ENCODE measurements around the gene USP47. TPM values are rescaled to one million over a fixed set of nuclear protein-coding genes. Genes with fewer than 3 reads are reported as not detected.
A peak's percentile ranks its signal among the peaks of the same experiment; 100 is the strongest.

Gene USP47
- total RNA-seq, 1 donor from 2014 or later: 54.0 TPM

DNA sequence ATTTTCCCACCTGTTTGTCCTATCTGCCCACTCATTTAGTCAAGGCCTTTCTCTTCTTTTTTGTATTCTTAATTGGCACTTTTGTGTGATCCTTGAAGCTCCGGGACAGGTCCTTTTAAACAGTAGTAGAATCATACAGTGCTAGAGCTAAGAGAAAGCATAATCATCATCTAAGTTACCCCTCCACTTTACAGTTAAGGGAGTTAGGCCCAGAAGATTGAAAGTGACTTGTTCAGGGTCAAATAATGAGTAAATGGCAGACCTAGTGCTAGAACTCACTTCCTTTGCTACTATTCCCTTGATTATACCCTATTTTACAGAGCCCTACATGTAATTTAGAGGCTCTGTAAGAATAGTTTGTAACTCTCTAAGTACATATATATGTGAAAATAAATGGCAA, 2.5 kb downstream of the USP47 start:
- no peaks in the 10 kb centered on the region for H3K36me3 ChIP-seq (ENCODE audit: control insufficient read depth, insufficient read depth, low read length)
- DNase-seq (ENCODE audit: low read depth): no peak
- TF ChIP-seq, protein P1, sequence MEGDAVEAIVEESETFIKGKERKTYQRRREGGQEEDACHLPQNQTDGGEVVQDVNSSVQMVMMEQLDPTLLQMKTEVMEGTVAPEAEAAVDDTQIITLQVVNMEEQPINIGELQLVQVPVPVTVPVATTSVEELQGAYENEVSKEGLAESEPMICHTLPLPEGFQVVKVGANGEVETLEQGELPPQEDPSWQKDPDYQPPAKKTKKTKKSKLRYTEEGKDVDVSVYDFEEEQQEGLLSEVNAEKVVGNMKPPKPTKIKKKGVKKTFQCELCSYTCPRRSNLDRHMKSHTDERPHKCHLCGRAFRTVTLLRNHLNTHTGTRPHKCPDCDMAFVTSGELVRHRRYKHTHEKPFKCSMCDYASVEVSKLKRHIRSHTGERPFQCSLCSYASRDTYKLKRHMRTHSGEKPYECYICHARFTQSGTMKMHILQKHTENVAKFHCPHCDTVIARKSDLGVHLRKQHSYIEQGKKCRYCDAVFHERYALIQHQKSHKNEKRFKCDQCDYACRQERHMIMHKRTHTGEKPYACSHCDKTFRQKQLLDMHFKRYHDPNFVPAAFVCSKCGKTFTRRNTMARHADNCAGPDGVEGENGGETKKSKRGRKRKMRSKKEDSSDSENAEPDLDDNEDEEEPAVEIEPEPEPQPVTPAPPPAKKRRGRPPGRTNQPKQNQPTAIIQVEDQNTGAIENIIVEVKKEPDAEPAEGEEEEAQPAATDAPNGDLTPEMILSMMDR (IDR thresholded peaks at IDR 0.05; ENCODE audit: insufficient read depth, low read length, severe bottlenecking): no peak
- peak overlapping the region; percentile 66 for H3K4me3 ChIP-seq (ENCODE audit: low read depth, low read length)
- no peaks in the 10 kb centered on the region for H3K27me3 ChIP-seq (ENCODE audit: control insufficient read depth, insufficient read depth, low read length)
- no peak for FAIRE-seq

DNA sequence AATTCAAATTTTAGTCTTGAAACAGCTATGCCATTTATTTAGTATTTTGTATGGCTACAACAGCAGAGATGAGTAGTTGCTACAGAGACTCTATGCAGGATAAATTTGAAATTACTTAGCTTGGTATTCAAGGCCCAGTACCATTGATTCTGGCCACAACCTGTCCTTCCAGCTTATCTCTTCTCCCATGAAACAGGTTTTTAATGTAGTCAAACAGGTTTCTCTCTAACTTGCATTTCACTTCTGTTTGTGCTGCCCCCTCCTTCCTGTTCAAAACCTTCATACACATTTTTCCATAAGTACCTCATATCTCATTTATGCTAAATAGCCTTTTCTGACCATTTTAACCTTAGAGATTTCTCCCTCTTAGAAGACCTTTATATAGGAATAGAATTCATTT, 3.3 kb downstream of the USP47 start:
- Histone ChIP-seq H3K4me3 (ENCODE audit: low read depth, low read length) (no peak overlapping the region), H3K36me3 (ENCODE audit: control insufficient read depth, insufficient read depth, low read length) (no peaks in the 10 kb centered on the region), H3K27me3 (ENCODE audit: control insufficient read depth, insufficient read depth, low read length) (no peaks in the 10 kb centered on the region)
- FAIRE-seq (no peak), DNase-seq (ENCODE audit: low read depth) (peak; percentile 95)
- TF ChIP-seq, protein P1 (IDR thresholded peaks at IDR 0.05; ENCODE audit: insufficient read depth, low read length, severe bottlenecking): no peak

DNA sequence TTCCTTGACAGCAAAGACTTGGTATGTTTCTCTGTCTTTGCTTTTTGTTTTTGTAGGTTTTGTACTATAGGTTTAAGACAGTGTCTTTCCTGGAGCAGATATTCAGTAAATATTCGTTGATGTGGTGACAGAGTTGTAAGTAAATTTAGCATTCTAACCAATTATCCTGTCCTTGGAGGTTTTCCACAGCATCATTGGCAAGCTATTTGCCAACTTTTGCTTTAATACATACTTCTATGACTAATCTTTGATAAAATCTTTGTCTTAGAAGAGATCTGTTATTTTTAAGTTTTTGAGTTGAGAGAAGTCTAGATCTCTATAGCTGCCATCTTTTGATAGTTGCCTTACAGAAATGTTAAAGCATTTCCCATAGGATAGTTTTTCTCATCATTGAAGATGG, 3.8 kb downstream of the USP47 start:
- FAIRE-seq (no peak), DNase-seq (ENCODE audit: low read depth) (peak; percentile 28)
- Histone ChIP-seq H3K27me3 (ENCODE audit: control insufficient read depth, insufficient read depth, low read length) (no peaks in the 10 kb centered on the region), H3K36me3 (ENCODE audit: control insufficient read depth, insufficient read depth, low read length) (no peaks in the 10 kb centered on the region), H3K4me3 (ENCODE audit: low read depth, low read length) (no peak overlapping the region)
- TF ChIP-seq, protein P1 (IDR thresholded peaks at IDR 0.05; ENCODE audit: insufficient read depth, low read length, severe bottlenecking): no peak

DNA sequence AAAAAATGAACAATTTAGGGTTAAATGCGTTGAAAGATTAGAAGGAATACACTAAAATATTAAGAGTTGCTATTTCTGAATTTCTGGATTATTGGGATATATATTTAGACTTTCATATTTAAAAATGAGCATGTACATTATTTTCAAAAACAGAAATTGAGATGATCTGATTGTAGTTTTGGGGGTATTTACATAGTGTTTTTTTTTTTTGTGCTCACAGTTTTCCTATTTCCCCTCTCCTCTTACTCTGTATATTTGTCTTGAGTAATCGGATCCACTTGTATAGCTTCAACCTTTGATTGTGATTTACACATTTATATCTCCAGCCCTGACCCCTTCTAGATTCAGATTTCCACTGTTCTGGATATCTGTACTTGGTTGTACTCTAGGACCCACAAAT, 5.3 kb downstream of the USP47 start:
- Histone ChIP-seq H3K36me3 (ENCODE audit: control insufficient read depth, insufficient read depth, low read length) (no peaks in the 10 kb centered on the region), H3K4me3 (ENCODE audit: low read depth, low read length) (no peak overlapping the region), H3K27me3 (ENCODE audit: control insufficient read depth, insufficient read depth, low read length) (no peaks in the 10 kb centered on the region)
- TF ChIP-seq, protein P1 (IDR thresholded peaks at IDR 0.05; ENCODE audit: insufficient read depth, low read length, severe bottlenecking): no peak
- DNase-seq (ENCODE audit: low read depth) (no peak), FAIRE-seq (no peak)

DNA sequence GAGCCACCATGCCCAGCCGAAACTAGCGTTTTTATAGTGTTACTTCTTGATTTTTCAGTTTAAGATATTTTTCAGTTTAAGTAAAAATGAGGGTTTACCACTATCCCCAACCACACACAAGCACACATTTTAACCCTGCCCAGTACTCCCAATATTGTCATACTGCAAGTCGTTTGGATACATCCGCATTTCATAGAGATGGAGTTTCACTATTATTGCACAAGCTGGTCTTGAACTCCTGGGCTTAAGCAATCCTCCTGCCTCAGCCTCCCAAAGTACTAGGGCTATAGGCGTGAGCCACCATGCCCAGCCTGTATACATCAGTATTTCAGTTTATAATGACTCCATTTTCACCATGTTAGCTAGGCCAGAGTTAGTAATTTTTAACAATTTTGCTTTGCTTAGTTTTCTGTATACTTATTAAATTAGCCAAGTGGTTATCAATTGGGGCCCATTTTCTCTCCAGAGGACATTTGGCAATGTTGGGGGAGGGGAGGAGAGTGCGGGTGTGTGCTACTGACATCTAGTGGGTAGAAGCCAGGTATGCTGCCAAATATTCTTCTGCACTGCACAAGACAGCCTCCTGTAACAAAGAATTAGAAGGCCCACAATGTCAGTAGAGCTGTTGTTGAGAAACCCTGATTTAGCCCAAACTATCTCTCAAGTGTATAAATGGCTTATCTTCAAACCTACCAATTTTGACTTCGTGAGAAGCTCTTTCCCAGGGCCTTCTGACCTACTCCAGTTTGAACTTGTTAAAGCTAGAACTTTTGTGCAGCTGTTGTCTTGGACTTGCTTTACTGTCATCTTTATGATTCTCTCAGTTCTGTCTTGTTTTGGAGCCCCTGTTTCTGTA, 7.3 kb downstream of the USP47 start:
- DNase-seq (ENCODE audit: low read depth) (peak; percentile 74), FAIRE-seq (peak; percentile 52)
- Histone ChIP-seq H3K36me3 (ENCODE audit: control insufficient read depth, insufficient read depth, low read length) (no peaks in the 10 kb centered on the region), H3K27me3 (ENCODE audit: control insufficient read depth, insufficient read depth, low read length) (no peaks in the 10 kb centered on the region), H3K4me3 (ENCODE audit: low read depth, low read length) (no peak overlapping the region)
- TF ChIP-seq, protein P1 (IDR thresholded peaks at IDR 0.05; ENCODE audit: insufficient read depth, low read length, severe bottlenecking): peak; percentile 88

Data from bronchial epithelial cell (primary cell).